Common myeloid progenitor, CD34-positive (primary cell): ENCODE measurements around the gene EXOSC6.
"Not testable (repeated sequence)": the region's sequence is repeated elsewhere in the genome, so short reads cannot be mapped to it uniquely, and the experiment has no call there.

Source experiments
- CTCF ChIA-PET: fragments of 350-600 bp; sonication (Branson Sonifier 250); formaldehyde crosslinking; loops from one replicate; lab custom pipeline; 2021; ENCODE audit warnings: antibody characterized with exemption; lab: Charles Lee
- POLR2A ChIA-PET: fragments of 350-600 bp; sonication (Branson Sonifier 250); formaldehyde crosslinking; loops from one replicate; lab custom pipeline; 2021; ENCODE audit warnings: antibody characterized with exemption; lab: Charles Lee
- DNase-seq, 3 donors: peaks; one replicate each; pipeline versions ENCODE4 v3.0.0 to v3.0.0-alpha.2; 2013
- H3K27ac ChIP-seq, 2 experiments: 1 replicate in 1 of 2; 2 replicates in 1 of 2; pipeline ENCODE4 v1.7.0; 2013; ENCODE audit warnings: inconsistent platforms in 2 of 2, low read length in 2 of 2, mild to moderate bottlenecking in 2 of 2, low read depth in 1 of 2, moderate library complexity in 1 of 2; ENCODE audit not compliant: severe bottlenecking in 2 of 2, insufficient read depth in 1 of 2, poor library complexity in 1 of 2
- H3K27me3 ChIP-seq, 5 experiments: replicated peaks in 2 of 5; 1 replicate in 3 of 5; 2 replicates in 2 of 5; pipeline versions ENCODE4 v1.6.1 to v1.7.0; 2013; ENCODE audit warnings: low read length in 4 of 5, mild to moderate bottlenecking in 2 of 5, moderate library complexity in 2 of 5, inconsistent platforms in 1 of 5; ENCODE audit not compliant: insufficient read depth in 5 of 5, control insufficient read depth in 4 of 5
- H3K36me3 ChIP-seq, 4 experiments: 1 replicate in 2 of 4; 2 replicates in 2 of 4; pipeline versions ENCODE4 v1.6.1 to v1.7.0; 2013; ENCODE audit warnings: low read length in 3 of 4, control low read depth in 1 of 4, mild to moderate bottlenecking in 1 of 4; ENCODE audit not compliant: control insufficient read depth in 4 of 4, insufficient read depth in 4 of 4
- H3K4me1 ChIP-seq, 4 experiments: 1 replicate in 3 of 4; 2 replicates in 1 of 4; pipeline versions ENCODE4 v1.6.1 to v1.7.1; 2013; ENCODE audit warnings: low read length in 3 of 4, mild to moderate bottlenecking in 3 of 4, control low read depth in 1 of 4, inconsistent platforms in 1 of 4, moderate library complexity in 1 of 4; ENCODE audit not compliant: control insufficient read depth in 4 of 4, insufficient read depth in 4 of 4; ENCODE audit errors: control extremely low read depth in 1 of 4
- H3K4me3 ChIP-seq, 7 experiments: 1 replicate in 4 of 7; 2 replicates in 3 of 7; pipeline versions ENCODE4 v1.5.1 to v1.7.0; 2013; ENCODE audit warnings: mild to moderate bottlenecking in 7 of 7, low read length in 6 of 7, moderate library complexity in 6 of 7, inconsistent platforms in 2 of 7, low read depth in 2 of 7, control low read depth in 1 of 7; ENCODE audit not compliant: insufficient read depth in 4 of 7, control insufficient read depth in 1 of 7; ENCODE audit errors: extremely low read depth in 1 of 7
- H3K9me3 ChIP-seq, 5 experiments: 1 replicate in 4 of 5; 2 replicates in 1 of 5; pipeline versions ENCODE4 v1.6.1 to v1.7.1; 2013; ENCODE audit warnings: low read length in 4 of 5, mild to moderate bottlenecking in 2 of 5, inconsistent platforms in 1 of 5, low read depth in 1 of 5, moderate library complexity in 1 of 5; ENCODE audit not compliant: control insufficient read depth in 4 of 5, insufficient read depth in 2 of 5; ENCODE audit errors: control extremely low read depth in 1 of 5
- WGBS: methylation state at CpG from one replicate; pipeline ENCODE4 v1.1.5; 2013; ENCODE audit not compliant: insufficient coverage; 5-methylcytosine and 5-hydroxymethylcytosine counted together

EXOSC6 gene

DNA sequence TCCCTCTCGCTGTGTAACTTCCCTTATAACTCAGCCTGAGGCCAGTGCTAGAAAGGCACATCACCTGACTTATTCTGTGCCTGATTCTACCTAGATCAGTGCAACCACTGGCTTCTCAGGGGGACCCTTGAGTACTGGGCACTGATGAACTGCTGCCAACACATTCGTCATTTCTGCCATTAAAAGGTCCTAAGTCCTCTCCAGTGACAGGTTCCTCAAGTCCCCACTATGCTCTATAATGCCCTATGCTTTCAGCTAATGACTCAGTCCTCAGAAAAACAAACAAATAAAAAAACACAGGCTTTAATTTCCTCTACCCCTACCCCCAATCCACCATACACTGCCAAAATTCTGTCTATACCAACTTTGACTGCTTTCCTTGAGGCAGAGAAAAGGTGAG lies 28.5 kb downstream of the EXOSC6 start:
- H3K27me3 ChIP-seq, H3K4me3 ChIP-seq, POLR2A ChIA-PET, H3K9me3 ChIP-seq, H3K4me1 ChIP-seq, H3K27ac ChIP-seq, DNase-seq, CTCF ChIA-PET: not testable (repeated sequence)
- peaks cover 0 to 12% (median 2%) of the 10 kb centered on the region in 4 experiments for H3K36me3 ChIP-seq
- no CpG with 5 or more reads among the region's 2 CpGs for WGBS

- peaks cover 0 to 11% (median 1%) of the 10 kb centered on the region in 4 experiments for H3K36me3 ChIP-seq
- H3K9me3 ChIP-seq, POLR2A ChIA-PET, H3K4me3 ChIP-seq, CTCF ChIA-PET, H3K27ac ChIP-seq, H3K27me3 ChIP-seq, H3K4me1 ChIP-seq: not testable (repeated sequence)
- DNase-seq: peak in 1 of 3 donors; percentile 1
- WGBS: no CpG with 5 or more reads among the region's 2 CpGs
These were observed 29.2 kb downstream of the EXOSC6 start for GRCh38 chr16:70222574-70222973.

DNA sequence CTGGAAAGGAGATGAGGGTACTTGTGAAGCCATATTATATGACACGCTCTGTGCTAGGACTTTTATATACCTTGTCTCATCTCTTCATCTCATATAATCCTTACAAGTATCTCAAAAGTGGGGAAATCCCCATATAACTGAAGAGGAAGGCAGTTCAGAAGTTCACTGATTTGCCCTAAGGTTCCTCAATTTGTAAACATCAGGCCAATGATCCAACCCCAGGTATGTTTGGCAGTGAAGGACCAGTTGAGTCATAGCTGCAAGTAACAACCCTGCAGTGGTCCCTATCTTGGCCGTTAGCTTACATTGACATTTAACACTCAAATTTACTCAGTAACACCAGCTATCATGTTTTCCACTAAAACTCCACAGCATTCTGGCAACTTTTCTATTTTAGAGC lies 33.2 kb downstream of the EXOSC6 start:
- CTCF ChIA-PET, H3K27ac ChIP-seq, H3K9me3 ChIP-seq, H3K36me3 ChIP-seq, H3K4me1 ChIP-seq, H3K27me3 ChIP-seq, H3K4me3 ChIP-seq, POLR2A ChIA-PET: not testable (repeated sequence)
- no CpG with 5 or more reads among the region's 2 CpGs for WGBS
- DNase-seq: peak in 1 of 3 donors; percentile 0

DNA sequence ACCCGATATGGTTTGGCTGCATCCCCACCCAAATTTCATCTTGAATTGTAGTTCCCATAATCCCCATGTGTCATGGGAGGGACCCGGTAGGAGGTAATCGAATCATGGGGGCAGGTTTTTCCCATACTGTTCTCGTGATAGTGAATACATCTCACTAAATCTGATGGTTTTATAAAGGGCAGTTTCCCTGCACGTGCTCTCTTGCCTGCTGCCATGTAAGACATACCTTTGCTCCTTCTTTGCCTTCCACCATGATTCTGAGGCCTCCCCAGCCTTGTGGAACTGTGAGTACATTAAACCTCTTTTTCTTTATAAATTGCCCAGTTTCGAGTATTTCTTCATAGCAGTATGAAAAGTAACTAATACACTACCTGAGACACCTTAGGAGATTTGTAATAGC lies 45.4 kb downstream of the EXOSC6 start:
- H3K36me3 ChIP-seq, DNase-seq, H3K27ac ChIP-seq, H3K9me3 ChIP-seq, POLR2A ChIA-PET, CTCF ChIA-PET, H3K27me3 ChIP-seq, H3K4me1 ChIP-seq, H3K4me3 ChIP-seq: not testable (repeated sequence)
- no CpG with 5 or more reads among the region's 6 CpGs for WGBS

DNA sequence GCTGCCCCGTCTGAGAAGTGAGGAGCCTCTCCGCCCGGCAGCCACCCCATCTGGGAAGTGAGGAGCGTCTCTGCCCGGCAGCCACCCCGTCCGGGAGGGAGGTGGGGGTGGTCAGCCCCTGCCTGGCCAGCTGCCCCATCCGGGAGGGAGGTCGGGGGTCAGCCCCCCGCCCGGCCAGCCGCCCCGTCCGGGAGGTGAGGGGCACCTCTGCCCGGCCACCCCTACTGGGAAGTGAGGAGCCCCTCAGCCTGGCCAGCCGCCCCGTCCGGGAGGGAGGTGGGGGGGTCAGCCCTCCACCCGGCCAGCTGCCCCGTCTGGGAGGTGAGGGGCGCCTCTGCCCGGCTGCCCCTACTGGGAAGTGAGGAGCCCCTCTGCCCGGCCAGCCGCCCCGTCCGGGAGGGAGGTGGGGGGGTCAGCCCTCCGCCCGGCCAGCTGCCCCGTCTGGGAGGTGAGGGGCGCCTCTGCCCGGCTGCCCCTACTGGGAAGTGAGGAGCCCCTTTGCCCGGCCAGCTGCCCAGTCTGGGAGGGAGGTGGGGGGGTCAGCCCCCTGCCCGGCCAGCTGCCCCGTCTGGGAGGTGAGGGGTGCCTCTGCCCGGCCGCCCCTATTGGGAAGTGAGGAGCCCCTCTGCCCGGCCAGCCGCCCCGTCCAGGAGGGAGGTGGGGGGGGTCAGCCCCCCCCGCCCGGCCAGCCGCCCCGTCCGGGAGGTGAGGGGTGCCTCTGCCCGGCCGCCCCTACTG lies 46.9 kb downstream of the EXOSC6 start:
- H3K27ac ChIP-seq, H3K27me3 ChIP-seq, H3K36me3 ChIP-seq, H3K4me1 ChIP-seq, H3K4me3 ChIP-seq, H3K9me3 ChIP-seq, DNase-seq, CTCF ChIA-PET, POLR2A ChIA-PET: not testable (repeated sequence)
- 96% methylated on average over 5 of the region's 46 CpGs for WGBS

- H3K36me3 ChIP-seq, POLR2A ChIA-PET, H3K4me1 ChIP-seq, DNase-seq, H3K9me3 ChIP-seq, CTCF ChIA-PET, H3K4me3 ChIP-seq, H3K27me3 ChIP-seq, H3K27ac ChIP-seq: not testable (repeated sequence)
- no CpG with 5 or more reads among the region's 29 CpGs for WGBS
These were observed 47.7 kb downstream of the EXOSC6 start for GRCh38 chr16:70204010-70204409.

DNA sequence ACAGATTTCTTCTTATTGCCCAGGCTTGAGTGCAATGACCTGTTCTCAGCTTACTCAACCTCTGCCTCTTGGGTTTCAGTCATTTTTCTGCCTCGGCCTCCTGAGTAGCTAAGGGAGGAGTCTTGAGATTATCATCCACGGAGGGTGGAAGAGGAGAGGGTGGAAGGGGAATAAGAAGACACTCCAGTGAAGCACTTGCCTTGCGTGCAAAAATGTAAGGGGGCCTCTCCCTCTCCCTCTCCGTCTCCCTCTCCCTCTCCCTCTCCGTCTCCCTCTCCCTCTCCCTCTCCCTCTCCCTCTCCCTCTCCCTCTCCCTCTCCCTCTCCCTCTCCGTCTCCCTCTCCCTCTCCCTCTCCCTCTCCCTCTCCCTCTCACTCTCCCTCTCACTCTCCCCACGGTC lies 48.2 kb downstream of the EXOSC6 start:
- 100% methylated on average over 1 of the region's 7 CpGs for WGBS
- H3K9me3 ChIP-seq, H3K4me3 ChIP-seq, H3K4me1 ChIP-seq, H3K27me3 ChIP-seq, H3K27ac ChIP-seq, POLR2A ChIA-PET, H3K36me3 ChIP-seq, CTCF ChIA-PET, DNase-seq: not testable (repeated sequence)
